Measurements from ENCODE around the gene ROR1.

ROR1 gene

DNA sequence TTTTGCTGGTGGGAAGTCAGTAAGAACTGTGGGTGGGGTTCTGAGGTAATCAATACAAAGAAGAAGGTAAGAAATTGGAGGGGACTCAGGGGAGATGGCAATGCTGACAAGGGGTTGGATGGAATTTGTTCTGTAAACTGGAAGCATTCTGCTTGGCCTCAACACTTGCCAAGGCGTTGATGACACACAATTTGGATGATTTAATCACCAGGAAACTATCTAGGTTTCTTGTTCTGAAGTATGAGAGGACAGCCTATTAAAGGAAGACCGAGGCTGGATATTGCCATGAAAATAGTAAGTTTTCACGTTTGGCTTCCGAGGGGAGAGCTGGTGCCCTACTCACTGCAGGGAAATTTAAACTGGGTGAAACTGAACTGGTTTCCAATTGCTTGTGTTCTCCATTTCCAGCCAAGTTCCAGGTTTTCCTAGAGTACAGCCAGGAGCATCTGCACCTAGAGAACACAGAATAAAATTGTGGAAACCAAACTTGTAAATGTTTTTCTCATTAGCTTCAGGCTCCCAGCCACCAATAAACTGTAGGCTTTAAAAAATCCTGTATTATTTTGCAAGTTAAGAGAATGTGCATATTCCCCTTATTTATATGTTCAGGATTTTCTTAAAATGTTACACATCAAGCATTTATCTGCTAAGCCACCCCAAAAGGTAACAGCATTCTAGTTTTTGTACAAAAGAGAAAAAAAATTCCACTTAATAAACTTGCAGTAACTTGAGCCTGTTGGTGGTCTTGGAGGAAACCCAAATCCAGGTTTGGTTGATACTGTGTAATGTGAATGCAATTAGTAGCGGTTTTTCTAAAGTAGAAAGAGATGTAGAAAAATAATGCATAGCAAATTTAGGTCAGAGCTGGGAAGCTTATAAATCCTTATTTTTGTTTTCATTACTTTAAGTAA lies 53.8 kb downstream of the ROR1 start:
- no peak for DNase-seq

DNA sequence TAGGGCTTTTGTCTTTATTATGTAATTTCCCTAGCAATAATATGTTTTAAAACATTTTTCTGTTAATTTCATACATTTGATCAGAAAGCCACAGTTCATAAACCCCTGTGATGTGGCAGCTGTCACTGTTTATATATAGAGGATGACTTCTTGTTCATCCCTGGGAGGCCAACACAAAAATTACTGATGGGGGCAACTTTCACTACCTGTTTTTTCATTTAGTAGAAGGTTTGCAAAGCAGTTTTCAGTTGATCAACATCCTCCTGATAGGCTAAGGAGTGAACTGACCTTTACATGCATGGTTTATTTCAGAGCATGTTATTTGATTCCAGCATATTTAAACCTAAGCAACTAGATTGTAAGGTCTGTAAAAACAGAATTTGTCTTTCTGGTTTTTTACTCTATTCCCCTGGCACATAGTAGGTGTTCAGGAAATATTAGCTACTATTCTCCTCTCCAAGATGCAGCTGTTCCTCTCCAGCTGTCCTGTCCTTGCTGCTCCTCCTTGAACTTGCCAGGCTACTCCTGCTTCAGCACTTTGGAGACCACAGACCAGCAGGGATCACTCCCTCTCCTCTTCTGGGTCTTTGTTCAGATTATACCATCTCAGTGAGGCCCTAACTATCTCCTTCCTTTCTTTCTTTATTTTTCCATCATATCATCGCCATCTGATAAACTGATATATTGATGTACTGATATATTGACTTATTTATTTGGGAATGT lies 54.7 kb downstream of the ROR1 start:
- DNase-seq = no peak

DNA sequence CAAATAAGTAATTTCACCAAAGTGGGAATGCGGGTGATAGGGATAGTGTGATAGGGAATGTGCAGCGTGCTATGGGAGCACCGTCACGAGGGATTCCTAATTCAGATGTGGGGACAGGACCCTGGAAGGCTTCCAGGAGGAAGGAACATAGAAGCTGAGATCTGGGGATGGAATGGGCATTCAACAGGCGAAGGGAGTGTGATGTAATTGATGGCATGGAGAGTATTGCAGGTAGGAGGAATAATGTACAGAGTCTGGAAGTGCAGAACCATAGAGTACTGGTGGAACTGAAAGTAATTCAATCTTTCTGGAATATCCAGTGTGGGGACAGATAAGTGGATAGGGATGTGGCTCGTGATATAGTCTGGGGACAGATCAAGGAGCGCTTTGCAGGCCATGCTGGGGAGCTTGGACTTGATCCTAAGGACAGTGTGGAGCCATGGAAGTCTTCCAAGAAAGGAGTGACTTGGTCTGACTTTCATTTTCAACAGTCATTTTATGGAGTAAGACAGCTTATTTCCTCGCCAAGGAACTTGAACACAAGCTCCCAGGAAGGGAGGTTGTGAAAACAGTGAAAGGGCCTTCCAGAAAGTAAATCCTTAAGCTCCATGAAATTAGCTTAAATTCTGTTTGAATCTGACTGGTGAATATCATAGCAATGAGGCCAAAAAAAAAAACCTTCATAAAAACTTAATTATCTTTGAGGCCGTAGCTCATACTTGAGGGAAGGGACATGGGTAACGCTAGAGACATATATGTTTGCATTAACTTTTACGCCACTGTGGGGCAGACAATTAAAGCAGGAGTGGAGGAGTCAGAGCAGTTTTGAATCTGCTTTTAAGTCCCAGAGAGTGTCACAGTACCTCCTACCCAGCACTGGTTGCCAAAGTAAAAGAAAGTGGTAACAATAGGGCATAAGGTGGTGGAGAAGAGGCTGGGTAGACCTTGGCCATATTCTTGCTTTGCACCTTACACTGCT lies 55.8 kb downstream of the ROR1 start:
- no peak for DNase-seq

DNA sequence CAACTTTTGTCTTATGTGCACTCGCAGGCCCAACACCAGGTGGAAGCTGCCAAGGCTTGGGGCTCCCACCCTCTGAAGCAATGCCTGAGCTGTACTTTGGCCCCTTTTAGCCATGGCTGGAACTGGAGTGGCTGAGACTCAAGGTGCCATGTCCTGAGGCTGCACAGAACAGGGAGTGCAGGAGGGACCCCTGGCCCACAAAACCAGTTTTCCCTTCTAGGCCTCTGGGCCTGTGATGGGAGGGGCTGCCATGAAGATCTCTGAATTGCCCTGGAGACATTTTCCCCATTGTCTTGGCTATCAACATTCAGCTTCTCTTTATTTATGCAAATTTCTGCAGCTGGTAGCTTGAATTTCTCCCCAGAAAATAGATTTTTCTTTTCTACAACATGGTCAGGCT lies 57.6 kb downstream of the ROR1 start:
- no peak for DNase-seq

DNA sequence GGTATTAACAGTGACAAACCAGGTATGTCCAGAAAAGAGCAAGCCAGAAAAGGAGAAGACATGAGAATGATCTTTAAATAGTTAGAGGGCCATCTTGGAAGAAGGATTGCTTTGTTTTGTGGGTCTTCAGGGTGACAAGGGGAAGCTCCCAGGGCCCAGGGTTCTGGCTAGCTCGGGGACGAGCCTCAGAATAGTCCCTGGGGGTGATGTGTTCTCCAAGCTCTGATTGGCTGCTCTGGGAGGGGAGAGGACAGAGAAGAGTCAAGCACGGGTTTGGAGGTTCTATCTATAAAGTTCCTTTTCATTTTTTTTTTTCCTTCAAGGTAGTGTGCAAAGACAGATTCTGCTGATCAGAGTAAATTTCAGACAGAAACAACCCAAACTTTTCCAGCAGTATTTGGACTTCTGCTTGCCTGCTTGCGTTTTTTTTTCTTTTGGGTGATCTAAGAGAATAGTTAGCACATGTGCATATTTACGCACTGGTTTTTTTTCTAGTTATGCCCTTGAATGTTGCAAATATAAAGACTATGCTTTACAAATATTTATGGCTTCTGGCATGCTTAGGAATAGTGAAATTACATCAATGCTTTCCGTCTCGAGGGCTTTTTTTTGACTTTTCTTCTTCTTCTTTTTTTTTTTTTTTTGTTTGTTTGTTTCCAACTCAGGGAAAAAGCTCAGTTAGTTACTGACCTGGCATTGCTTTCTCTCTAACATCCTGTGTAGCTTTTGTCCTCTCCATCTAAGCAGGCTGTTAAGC lies 59.7 kb downstream of the ROR1 start:
- no peak for DNase-seq

DNA sequence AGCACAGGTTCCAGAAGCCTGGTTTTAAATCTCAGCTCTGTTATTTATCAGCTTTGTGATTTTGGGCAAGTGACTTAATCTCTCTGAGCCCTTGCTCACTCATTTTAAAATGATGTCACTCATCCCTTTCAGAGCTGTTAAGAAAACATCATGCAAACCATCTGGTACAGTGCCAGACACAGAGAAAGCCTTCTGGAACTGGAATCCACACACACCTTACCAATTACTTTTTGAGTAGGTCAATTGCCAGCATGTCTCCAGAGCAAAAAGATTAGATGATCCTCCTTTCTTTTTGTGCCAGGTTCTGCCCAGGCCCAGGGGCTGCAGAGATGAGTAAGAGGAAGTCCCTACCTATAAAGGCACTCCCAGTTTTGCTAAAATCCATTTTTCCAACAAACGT lies 61.3 kb downstream of the ROR1 start:
- no peak for DNase-seq

DNA sequence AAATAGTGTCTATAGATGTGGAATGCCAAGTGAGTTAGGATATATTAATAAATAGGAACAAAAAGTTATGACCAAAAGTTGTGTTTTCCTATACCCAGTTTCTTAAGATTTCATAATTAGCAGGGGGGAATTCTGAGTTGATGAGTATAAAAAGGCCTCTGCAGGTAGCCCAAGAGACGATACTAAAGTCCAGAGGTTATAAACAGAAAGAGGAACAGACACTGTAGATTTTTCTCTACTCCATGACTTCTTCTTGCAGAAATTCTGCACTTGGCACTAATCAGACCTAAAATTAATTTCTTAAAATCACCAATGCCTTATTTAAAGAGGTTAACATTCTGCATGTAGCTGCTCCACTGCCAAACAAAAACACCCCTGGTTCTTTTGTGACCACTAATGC lies 62.6 kb downstream of the ROR1 start:
- no peak for DNase-seq

DNA sequence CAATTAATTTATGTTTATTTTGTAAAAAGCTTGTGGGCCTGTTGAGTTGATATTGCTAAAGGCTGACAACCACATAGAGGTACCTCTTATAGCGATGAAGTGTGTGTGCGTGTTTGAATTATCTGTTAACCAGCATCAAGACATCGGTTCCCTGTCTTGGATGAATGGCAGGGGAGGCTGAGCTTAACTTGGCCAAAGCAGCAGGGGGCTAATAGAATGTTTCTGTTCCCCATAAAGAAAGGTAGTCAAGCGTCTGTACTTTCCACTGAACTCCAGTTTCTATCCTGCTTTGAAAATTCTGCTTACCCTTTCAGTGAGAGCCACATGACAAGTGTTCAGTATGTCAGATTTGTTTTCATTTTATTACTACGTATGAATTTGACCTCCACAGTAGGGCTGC lies 63.0 kb downstream of the ROR1 start:
- DNase-seq = no peak

DNA sequence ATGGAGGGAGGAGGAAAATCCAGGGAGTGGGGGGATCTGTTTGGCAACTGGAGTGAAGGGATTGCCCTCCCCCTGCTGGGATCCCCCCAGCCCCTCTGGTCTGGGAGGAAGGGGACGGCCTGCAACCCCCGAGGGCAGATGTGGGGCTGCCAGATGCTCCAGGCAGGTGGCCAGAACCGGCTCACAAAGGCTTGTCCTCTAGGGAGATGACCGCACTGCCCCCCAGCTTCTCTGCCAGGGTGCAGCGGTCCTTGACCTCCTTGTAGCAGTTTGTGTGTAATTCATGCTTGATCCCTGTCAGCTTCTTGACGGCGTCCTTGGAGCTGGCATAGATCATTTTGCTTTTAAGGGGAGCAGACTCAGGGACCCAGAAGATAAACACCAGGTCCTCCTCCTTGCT lies 69.2 kb downstream of the ROR1 start:
- no peak for DNase-seq

DNA sequence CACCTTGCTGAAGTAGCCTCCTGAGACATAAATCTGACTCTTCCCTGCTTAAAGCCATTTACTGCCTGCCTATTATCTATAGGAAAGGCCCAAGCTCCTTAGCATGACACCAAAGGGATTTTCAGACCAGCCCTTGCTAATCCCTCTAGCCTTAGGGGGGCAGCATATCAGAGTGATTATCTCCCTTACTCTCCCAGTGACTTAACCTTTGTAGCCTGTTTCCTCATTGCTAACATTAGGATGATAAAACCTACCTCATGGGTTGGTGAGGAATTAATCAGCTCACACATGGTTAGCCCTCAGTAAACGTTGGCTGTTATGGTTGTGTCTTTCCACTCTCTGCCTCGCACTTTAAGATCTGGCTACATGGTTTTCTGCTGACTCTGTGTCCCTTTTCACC lies 70.1 kb downstream of the ROR1 start:
- no peak for DNase-seq

DNA sequence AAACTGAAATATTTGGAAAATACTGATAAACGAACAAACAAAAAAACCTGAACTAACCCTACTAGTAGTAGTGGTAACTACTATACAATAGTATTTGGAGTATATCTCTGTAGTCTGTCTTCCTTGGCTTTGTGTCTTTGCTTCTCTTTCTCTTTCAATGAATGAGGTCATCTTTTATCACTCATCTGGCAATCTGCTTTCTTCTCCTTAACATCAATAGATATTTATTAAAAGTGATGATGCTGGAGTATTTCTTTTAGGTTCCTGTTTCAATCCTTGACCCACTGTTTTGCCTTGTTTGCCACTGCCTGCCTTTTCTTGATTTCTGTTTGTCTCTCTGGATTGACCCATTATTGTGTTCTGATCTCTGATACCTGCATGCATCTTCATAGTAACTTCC lies 71.5 kb downstream of the ROR1 start:
- no peak for DNase-seq

DNA sequence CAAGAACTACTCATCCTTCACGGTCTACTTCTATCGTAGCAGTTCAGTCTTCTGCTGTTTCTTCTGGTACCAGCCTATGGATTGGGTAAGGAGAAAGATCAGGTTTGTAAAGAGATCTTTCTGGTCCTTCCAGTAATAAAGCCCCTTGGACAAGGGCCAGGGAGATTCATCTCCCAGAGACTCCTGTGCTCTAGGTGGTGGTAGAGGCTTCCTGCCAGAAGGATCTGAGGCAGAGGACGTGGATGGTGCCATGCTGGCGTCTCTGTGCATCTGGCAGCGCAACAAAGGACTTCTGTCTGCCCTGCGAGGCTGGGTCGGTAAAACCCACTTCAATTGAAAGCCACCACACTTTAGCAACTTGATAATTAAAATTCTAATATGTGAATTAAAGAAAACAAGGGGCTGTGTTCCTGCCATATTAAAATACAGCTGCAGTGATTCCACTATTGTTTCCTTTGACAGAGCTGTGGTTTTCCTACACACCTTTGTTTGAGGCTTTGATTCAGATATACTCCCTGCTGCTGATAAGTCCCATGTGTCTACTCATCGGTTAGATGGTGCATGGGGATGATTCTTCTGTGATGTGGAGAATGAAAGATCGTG lies 73.6 kb downstream of the ROR1 start:
- no peak for DNase-seq

DNA sequence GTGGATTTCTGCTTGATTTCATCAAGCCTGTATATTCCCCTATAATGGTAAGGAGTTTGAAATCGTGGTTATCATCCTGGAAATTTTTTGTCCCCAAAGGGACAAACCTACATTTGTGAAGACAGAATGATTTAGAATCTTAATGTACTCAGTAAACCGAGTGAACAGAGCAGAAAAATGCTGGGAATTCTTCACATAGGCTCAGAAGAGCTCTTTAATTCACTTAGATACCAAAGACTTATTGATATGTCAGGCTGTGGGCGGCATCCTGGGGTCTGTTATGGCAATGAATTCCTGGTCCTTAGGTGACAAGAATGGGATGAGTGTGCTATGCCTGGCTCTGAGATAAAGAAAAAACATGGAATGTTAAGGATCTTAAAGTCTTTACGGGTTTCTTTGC lies 74.9 kb downstream of the ROR1 start:
- no peak for DNase-seq

DNA sequence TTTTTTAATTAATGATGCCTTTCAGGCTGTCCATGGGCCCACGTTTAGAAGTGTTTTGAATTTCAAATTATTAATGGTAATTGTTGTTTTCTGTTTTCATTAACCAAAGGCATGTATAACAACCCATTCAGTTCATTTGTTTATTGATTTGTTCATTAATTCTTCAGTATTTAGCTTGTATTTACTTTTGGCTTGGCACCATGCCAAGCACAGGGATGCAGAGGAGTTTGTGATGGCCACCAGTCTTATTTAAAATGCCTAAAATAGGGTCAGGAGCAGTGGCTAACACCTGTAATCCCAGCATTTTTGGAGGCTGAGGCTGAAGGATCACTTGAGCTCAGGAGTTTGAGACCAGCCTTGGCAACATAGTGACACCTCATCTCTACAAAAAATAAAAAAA lies 75.3 kb downstream of the ROR1 start:
- DNase-seq = no peak

DNA sequence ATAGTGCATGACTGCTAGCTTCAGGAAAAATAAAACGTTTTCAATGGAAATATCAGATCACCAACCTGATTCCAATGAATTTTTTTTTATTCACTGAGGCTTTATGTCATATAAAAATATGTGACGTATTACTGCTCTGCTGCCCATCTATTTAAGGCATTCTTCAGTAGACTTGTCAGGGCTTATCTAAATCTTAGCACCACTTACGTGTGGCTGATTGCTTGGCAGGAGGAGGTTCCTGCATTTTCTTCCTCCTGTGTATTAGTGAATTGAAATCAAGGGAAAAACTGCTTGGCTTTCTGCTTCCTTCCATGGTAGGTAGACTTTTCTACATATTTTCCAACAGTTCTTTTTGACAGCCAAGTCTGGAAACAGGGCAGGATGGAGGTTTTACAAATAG lies 80.3 kb downstream of the ROR1 start:
- DNase-seq = no peak

DNA sequence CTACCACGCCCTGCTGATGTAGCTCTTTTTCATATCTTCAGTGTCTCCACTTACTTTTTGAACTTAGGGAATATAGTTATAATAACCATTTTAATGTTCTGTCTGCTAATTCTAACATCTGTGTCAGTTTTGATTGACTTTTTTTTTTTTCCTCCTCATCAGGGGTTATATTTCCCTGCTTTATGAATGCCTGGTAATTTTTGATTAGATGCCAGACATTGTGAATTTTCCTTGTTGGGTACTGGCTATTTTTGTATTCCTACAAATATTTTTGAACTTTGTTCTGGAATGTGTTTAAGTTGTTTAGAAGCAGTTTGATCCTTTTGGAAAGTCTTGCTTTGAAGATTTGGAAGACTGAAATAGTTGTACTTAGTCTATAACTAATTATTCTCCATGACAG lies 82.1 kb downstream of the ROR1 start:
- no peak for DNase-seq

DNA sequence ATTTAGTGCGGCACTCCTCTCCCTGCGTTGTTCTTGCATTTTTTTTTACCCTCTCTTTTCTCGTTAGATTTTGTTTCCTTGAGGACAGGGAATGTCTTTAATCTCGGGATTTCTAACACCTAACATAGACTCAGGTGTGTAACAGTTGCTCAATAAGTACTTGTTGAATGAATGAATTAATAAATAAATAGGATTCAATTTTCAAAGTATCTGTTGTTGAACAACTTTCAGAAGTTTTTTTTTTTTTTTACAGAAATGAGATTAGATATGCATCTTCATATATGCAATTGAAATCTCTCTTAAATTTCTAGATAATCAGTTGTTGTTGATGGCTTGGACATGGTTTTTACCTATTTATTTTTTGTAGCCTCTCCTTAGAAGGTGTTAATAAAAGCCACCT lies 83.1 kb downstream of the ROR1 start:
- no peak for DNase-seq

DNA sequence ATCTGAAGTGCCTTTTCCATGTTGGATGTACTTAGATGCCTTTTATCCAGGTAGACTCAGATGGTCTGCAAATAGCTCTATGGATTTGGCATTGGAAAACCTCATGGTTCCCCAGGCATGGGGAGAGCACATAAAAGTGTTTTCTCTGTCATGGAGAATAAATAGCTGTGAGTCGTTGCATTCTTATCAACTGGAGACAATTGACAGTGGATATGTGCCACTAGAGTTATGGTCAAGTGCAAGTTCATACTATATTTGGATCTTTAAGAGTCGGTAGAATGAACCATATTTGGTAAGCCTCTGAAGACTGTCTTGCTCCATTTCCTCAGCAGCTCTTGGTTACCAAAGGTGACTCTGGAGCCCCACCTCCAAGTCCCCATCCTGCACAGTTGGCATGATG lies 83.7 kb downstream of the ROR1 start:
- DNase-seq = no peak

DNA sequence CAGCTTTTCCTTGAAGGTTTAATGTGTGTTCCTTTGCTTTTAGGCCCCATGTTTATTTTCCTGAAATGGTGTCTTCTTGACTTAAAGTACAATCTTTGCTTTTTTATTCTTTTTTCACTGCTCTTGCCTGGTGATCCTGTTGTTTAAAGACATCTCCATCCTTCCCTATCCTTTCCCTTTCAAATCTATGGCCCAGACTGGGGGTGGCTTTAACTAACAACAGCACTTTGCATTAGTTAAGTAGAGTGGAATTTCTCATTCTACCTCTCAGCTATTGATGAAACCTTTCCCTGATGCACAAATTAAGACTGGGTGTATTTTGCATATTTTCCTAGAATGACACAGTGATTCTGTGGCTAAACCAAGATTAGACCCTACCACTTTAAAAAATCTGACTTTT lies 84.3 kb downstream of the ROR1 start:
- no peak for DNase-seq

DNA sequence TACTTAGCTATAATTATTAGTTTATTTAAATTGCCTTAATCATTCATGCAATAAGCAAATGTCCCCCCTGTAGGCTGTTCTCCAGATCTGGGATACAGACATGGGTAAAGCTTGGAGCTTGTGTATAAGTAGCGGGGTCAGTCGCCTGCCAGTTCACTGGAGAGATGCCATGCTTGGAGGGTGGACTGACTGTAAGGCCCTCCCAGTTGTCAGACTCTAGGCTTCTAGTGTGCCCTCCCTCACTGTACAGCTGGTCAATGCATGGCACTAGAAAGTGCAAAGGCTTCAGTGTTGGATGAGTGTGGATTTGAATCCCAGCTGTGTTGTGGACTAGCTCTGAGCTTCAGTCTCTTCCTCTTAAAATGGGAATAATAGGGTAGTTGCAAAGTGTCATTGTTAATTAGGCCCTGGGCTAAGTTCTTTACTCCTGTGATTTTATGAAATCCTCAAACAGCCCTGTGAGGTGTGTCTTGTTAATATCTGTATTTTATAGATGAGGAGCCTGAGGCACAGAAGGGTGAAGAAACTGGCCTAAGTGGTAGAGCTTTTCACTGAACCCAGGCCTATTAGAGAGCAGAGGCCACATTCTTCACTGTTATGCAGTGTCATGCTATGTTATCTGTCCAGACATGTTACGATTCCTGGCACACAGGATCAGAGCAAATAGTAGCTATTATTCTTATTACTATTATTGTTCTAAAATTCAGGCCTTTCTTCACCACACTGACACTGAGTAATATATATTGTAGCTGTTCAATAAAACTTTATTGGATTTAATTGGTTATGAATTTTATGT lies 85.9 kb downstream of the ROR1 start:
- DNase-seq = no peak

DNA sequence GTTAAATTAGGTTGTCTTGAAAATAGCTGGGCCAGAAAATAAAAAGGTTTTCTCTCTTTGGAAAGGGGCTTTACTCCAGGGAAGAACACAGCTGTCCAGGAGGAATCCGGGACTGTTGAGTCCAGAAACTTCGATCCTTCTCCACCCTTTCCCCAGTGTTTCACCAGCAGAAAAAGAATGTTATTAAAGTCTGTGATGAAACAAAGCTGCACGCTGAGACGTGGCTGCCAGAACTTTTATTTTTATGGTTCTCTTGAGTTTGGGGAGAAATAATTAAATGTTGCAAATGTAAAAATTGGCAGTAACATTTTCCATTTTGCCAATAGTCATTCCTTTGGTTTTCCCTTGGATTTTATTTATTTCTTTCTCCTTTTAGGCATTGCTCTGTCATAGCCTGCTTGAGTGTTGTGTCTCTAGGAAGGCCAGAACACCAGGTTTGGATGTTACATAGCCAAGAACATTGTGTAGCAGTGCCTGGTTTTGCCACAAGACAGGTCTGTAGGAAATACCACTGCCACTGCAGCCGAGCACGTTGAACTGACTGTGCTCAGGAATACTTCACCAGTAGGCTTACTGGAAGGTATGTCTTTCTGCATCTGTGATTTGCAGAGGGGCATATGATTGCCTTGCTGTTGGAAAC lies 87.4 kb downstream of the ROR1 start:
- no peak for DNase-seq
